Vagina (tissue), 2 donors: ENCODE measurements around the gene MICALL1. TPM values are rescaled to one million over a fixed set of nuclear protein-coding genes. Genes with fewer than 3 reads are reported as not detected.

Source experiments
- DNase-seq, 2 donors: peaks; one replicate each; pipeline ENCODE4 v3.0.0-alpha.2; 2017; ENCODE audit errors: extremely low spot score in 2 of 2
- H3K27ac ChIP-seq: fragments of 200-600 bp; sonication (generic); one replicate; pipeline ENCODE4 v1.5.1; 2019
- H3K27me3 ChIP-seq: fragments of 200-600 bp; sonication (generic); one replicate; pipeline ENCODE4 v1.5.1; 2019
- H3K36me3 ChIP-seq, 2 donors: fragments of 200-600 bp; sonication (generic); one replicate each; pipeline ENCODE4 v1.5.1; 2017 to 2019
- H3K4me1 ChIP-seq: fragments of 200-600 bp; sonication (generic); one replicate; pipeline ENCODE4 v1.5.1; 2019
- H3K4me3 ChIP-seq, 2 donors: fragments of 200-600 bp; sonication (generic); 1 replicate in 1 of 2; 2 replicates in 1 of 2; pipeline ENCODE4 v1.5.1; 2016 to 2019
- H3K9me3 ChIP-seq: fragments of 200-600 bp; sonication (generic); one replicate; pipeline ENCODE4 v1.5.1; 2019
- POLR2A ChIP-seq, 2 donors: fragments of 450-650 bp; IDR thresholded peaks; one replicate each; pipeline ENCODE4 v1.6.1; 2017; ENCODE audit warnings: antibody characterized with exemption in 2 of 2, mild to moderate bottlenecking in 2 of 2, moderate library complexity in 2 of 2
- POLR2AphosphoS5 ChIP-seq, 2 donors: sonication (generic); formaldehyde crosslinking; IDR thresholded peaks; one replicate each; pipeline ENCODE4 v1.9.0; 2017; ENCODE audit warnings: antibody characterized with exemption in 2 of 2, mild to moderate bottlenecking in 2 of 2, low read depth in 1 of 2; ENCODE audit not compliant: insufficient read depth in 1 of 2
- intact Hi-C: fragments of 100-400 bp; cut with DNase I; formaldehyde crosslinking; loops from one replicate; pipeline ENCODE4 v1.15.1; 2023
- total RNA-seq: library from RNA; depleted of rRNA; stranded (reverse); fragments of >200 nt; gene quantifications from one replicate; pipeline ENCODE4 v1.2.3, GENCODE V29; 2016
- TF ChIP-seq, protein P1 (sequence below), 3 experiments: fragments of 450-650 bp in 2 of 3; fragments of 200-600 bp in 1 of 3; sonication (generic) in 1 of 3; IDR thresholded peaks; one replicate each; pipeline ENCODE4 v1.5.1; 2017 to 2019; ENCODE audit warnings: antibody characterized with exemption in 3 of 3, mild to moderate bottlenecking in 2 of 3, moderate library complexity in 2 of 3

The MICALL1 gene
- total RNA-seq, 1 donor from 2014 or later: 112 TPM

DNA sequence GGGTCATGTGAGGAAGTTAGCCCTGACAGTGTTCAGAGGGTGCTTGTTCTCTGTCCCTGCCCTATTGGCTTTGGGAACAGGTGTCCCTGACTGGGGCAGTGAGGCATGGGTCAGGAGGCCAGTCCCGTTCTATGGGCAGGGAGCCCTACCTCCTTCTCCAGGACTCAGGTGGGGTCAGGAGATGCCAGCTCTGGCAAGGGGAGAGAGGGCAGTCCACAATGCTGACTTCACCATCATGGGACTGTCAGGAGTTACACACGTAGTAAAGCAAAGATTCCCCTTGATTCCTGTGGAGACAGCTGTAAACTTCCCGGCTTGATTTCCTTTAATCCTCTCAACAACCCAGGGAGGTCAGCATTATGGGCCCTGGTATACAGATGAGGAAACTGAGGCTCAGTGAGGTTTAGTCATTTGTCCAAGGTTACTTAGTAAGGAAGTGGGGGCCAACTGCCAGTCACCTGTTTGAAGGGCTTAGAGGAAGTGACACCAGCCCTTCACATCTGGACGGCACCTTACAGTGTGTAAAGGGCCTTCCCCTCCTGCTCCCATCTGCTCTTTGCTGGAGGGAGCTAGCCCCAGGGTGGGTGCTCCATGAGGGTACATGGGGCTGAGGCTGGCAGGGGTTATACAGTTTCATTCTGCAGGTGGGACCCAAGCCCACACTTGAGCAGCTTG, 11.9 kb downstream of the MICALL1 start:
- no peaks in the 10 kb centered on the region for H3K4me1 ChIP-seq
- H3K4me3 ChIP-seq: no peak overlapping the region
- no peaks in the 10 kb centered on the region for H3K9me3 ChIP-seq
- H3K27ac ChIP-seq: no peak overlapping the region
- H3K36me3 ChIP-seq: peaks cover 0 to 86% of the 10 kb centered on the region in 2 donors
- intact Hi-C loops: no loop called here
- DNase-seq: no peak
- TF ChIP-seq POLR2A (IDR thresholded peaks at IDR 0.05): no peak
- TF ChIP-seq POLR2AphosphoS5 (IDR thresholded peaks at IDR 0.05; ENCODE audit: insufficient read depth in 1 of 2, low read depth in 1 of 2): no peak
- TF ChIP-seq, protein P1, sequence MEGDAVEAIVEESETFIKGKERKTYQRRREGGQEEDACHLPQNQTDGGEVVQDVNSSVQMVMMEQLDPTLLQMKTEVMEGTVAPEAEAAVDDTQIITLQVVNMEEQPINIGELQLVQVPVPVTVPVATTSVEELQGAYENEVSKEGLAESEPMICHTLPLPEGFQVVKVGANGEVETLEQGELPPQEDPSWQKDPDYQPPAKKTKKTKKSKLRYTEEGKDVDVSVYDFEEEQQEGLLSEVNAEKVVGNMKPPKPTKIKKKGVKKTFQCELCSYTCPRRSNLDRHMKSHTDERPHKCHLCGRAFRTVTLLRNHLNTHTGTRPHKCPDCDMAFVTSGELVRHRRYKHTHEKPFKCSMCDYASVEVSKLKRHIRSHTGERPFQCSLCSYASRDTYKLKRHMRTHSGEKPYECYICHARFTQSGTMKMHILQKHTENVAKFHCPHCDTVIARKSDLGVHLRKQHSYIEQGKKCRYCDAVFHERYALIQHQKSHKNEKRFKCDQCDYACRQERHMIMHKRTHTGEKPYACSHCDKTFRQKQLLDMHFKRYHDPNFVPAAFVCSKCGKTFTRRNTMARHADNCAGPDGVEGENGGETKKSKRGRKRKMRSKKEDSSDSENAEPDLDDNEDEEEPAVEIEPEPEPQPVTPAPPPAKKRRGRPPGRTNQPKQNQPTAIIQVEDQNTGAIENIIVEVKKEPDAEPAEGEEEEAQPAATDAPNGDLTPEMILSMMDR (IDR thresholded peaks at IDR 0.05): no peak
- no peaks in the 10 kb centered on the region for H3K27me3 ChIP-seq

DNA sequence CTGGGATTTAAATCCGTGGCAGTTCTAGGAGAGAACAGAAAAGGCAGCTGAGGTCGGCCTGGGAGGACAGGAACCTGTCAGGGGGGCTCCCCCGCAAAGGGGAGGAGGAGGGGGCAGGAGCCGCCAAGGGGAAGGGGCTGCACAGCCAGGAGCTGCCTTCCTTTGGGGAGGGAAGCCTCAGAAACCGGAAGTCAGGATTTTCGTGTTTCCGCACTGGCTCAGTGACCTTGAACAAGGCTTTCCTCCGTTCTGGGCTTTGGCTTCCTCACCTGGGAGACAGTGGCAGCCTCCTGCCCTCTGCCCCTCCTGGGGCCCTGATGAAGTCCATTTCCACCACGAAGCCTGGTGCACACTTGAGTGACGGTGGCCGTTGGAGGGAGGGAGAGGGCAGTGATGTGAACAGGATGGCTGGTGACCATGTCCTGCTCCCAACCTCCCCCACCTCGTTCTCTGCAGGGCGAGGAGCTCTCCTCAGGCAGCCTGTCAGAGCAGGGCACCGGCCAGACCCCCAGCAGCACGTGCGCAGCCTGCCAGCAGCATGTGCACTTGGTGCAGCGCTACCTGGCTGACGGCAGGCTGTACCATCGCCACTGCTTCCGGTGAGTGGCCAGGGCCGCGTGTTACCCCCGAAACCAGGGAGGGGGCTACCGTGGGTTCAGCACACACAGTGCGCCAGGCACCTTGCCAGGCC, 12.6 kb downstream of the MICALL1 start:
- TF ChIP-seq POLR2AphosphoS5 (IDR thresholded peaks at IDR 0.05; ENCODE audit: insufficient read depth in 1 of 2, low read depth in 1 of 2): no peak
- TF ChIP-seq, protein P1 (IDR thresholded peaks at IDR 0.05): no peak
- no peak for TF ChIP-seq POLR2A (IDR thresholded peaks at IDR 0.05)
- no peak overlapping the region for H3K27ac ChIP-seq

DNA sequence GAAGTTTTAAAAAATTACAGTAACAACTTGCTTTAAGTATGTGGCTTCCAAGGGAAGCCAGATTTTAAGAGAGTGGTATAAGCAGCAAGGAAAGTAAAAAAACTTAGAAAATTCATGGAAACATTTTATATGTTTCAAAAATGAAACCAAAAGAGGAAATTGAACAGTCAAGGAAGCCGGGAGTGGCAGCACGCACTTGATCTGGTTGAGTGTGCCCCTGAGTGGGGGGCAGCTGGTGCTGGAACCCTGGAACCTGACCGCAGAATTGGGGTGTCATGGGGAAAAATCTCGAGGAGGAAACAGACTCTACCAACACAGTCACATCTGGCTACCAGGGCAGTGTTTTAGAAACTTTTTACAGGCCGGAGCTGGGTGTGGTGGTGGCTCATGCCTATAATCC, 14.0 kb downstream of the MICALL1 start:
- intact Hi-C loops: no loop called here
- TF ChIP-seq POLR2A (IDR thresholded peaks at IDR 0.05) (no peak), POLR2AphosphoS5 (IDR thresholded peaks at IDR 0.05; ENCODE audit: insufficient read depth in 1 of 2, low read depth in 1 of 2) (no peak)
- TF ChIP-seq, protein P1 (IDR thresholded peaks at IDR 0.05): no peak
- H3K9me3 ChIP-seq: no peaks in the 10 kb centered on the region
- H3K4me1 ChIP-seq: no peaks in the 10 kb centered on the region
- DNase-seq: no peak
- no peak overlapping the region for H3K27ac ChIP-seq
- H3K36me3 ChIP-seq: peaks cover 0 to 74% of the 10 kb centered on the region in 2 donors
- H3K27me3 ChIP-seq: no peaks in the 10 kb centered on the region
- H3K4me3 ChIP-seq: no peak overlapping the region

More for the DNA sequence above, 12.6 kb downstream of the MICALL1 start:
- H3K9me3 ChIP-seq: no peaks in the 10 kb centered on the region
- H3K27me3 ChIP-seq: no peaks in the 10 kb centered on the region
- intact Hi-C loops: no loop called here
- peaks cover 0 to 84% of the 10 kb centered on the region in 2 donors for H3K36me3 ChIP-seq
- no peak overlapping the region for H3K4me3 ChIP-seq
- DNase-seq: no peak
- no peaks in the 10 kb centered on the region for H3K4me1 ChIP-seq

DNA sequence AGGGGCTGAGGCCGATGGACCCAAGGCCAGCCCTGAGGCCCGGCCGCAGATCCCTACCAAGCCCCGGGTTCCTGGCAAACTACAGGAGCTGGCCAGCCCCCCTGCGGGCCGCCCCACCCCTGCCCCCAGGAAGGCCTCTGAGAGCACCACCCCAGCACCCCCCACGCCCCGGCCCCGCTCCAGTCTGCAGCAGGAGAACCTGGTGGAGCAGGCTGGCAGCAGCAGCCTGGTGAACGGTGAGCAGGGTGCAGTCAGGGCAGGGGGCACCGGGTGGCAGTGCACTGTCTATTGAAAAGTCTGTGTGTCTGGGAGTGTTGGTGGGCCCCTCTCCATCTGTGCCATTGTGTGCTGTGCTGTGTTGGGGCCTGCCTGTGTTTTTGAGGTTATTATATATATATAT, 16.1 kb downstream of the MICALL1 start:
- DNase-seq: no peak
- H3K36me3 ChIP-seq: peaks cover 0 to 74% of the 10 kb centered on the region in 2 donors
- intact Hi-C loops: no loop called here
- no peak overlapping the region for H3K27ac ChIP-seq
- H3K4me3 ChIP-seq: no peak overlapping the region
- H3K27me3 ChIP-seq: no peaks in the 10 kb centered on the region
- no peaks in the 10 kb centered on the region for H3K4me1 ChIP-seq
- no peaks in the 10 kb centered on the region for H3K9me3 ChIP-seq
- TF ChIP-seq POLR2A (IDR thresholded peaks at IDR 0.05): no peak
- no peak for TF ChIP-seq POLR2AphosphoS5 (IDR thresholded peaks at IDR 0.05; ENCODE audit: insufficient read depth in 1 of 2, low read depth in 1 of 2)
- TF ChIP-seq, protein P1 (IDR thresholded peaks at IDR 0.05): no peak

DNA sequence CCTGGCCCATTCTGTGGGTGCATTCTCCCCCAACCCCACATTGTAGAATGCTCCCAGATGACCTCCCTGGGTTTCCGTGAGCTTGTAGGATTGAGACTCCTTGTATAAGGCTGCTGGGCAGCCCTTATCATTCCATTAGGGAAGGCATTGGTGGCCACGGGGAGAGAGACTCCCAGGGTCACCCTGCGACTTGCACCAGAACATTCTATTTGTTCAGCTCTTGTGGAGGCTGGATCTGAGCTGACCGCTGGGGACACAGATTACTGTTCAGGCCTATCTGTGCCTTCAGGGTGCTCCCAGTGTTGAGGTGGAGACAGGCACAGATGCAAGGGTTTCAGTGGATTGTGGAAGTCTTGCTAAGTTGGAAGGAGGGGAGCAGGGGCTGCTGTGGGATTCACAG, 17.8 kb downstream of the MICALL1 start:
- Histone ChIP-seq H3K27me3 (no peaks in the 10 kb centered on the region), H3K4me3 (no peak overlapping the region), H3K4me1 (no peaks in the 10 kb centered on the region), H3K9me3 (no peaks in the 10 kb centered on the region), H3K27ac (no peak overlapping the region), H3K36me3 (peaks cover 0 to 74% of the 10 kb centered on the region in 2 donors)
- no peak for TF ChIP-seq POLR2AphosphoS5 (IDR thresholded peaks at IDR 0.05; ENCODE audit: insufficient read depth in 1 of 2, low read depth in 1 of 2)
- TF ChIP-seq POLR2A (IDR thresholded peaks at IDR 0.05): no peak
- TF ChIP-seq, protein P1 (IDR thresholded peaks at IDR 0.05): no peak
- no peak for DNase-seq
- intact Hi-C loops: no loop called here
